Measurements from ENCODE around the gene BBIP1. TPM values are rescaled to one million over a fixed set of nuclear protein-coding genes. Genes with fewer than 3 reads are reported as not detected.
A peak's percentile ranks its signal among the peaks of the same experiment; 100 is the strongest.

The BBIP1 gene
- 10 to 100 TPM; 41.2 to 55.6 (median 54.0) TPM for polyA plus RNA-seq (ENCODE audit: insufficient read length in 4 of 4)

GRCh38 chr10:110918643-110919348 is at the start of gene BBIP1:
Gene BBIP1 (minus strand): TSS chr10:110919180. CDS start chr10:110918157, 1,023 bp downstream.
- peak; percentile 94 to 99 (median 99) for DNase-seq (ENCODE audit: low read depth in 4 of 4, low spot score in 3 of 4)

GRCh38 chr10:110967645-110968044 is 48.7 kb upstream of the BBIP1 start:
- DNase-seq (ENCODE audit: low read depth in 4 of 4, low spot score in 3 of 4), result no peak

GRCh38 chr10:110967009-110967630 is 48.1 kb upstream of the BBIP1 start:
- DNase-seq (ENCODE audit: low read depth in 4 of 4, low spot score in 3 of 4), result no peak

- no peak for DNase-seq (ENCODE audit: low read depth in 4 of 4, low spot score in 3 of 4)
Measured at GRCh38 chr10:110966146-110966545, 47.2 kb upstream of the BBIP1 start.

GRCh38 chr10:110965216-110965615 is 46.2 kb upstream of the BBIP1 start:
- no peak for DNase-seq (ENCODE audit: low read depth in 4 of 4, low spot score in 3 of 4)

GRCh38 chr10:110964681-110965080 is 45.7 kb upstream of the BBIP1 start:
- DNase-seq (ENCODE audit: low read depth in 4 of 4, low spot score in 3 of 4), result peak in 1 of 4 donors; percentile 9

- DNase-seq (ENCODE audit: low read depth in 4 of 4, low spot score in 3 of 4), result no peak
Measured at GRCh38 chr10:110963162-110963561, 44.2 kb upstream of the BBIP1 start.

GRCh38 chr10:110962443-110962842 is 43.5 kb upstream of the BBIP1 start:
- no peak for DNase-seq (ENCODE audit: low read depth in 4 of 4, low spot score in 3 of 4)

- no peak for DNase-seq (ENCODE audit: low read depth in 4 of 4, low spot score in 3 of 4)
Measured at GRCh38 chr10:110960333-110960712, 41.3 kb upstream of the BBIP1 start.

GRCh38 chr10:110959379-110960332 is 40.7 kb upstream of the BBIP1 start:
- DNase-seq (ENCODE audit: low read depth in 4 of 4, low spot score in 3 of 4), result no peak

GRCh38 chr10:110957606-110958005 is 38.6 kb upstream of the BBIP1 start:
- DNase-seq (ENCODE audit: low read depth in 4 of 4, low spot score in 3 of 4), result no peak

- no peak for DNase-seq (ENCODE audit: low read depth in 4 of 4, low spot score in 3 of 4)
Measured at GRCh38 chr10:110951381-110951780, 32.4 kb upstream of the BBIP1 start.

- no peak for DNase-seq (ENCODE audit: low read depth in 4 of 4, low spot score in 3 of 4)
Measured at GRCh38 chr10:110947061-110947595, 28.1 kb upstream of the BBIP1 start.

- DNase-seq (ENCODE audit: low read depth in 4 of 4, low spot score in 3 of 4), result no peak
Measured at GRCh38 chr10:110946496-110946895, 27.5 kb upstream of the BBIP1 start.

- no peak for DNase-seq (ENCODE audit: low read depth in 4 of 4, low spot score in 3 of 4)
Measured at GRCh38 chr10:110944792-110945396, 25.9 kb upstream of the BBIP1 start.

- DNase-seq (ENCODE audit: low read depth in 4 of 4, low spot score in 3 of 4), result no peak
Measured at GRCh38 chr10:110939419-110939818, 20.4 kb upstream of the BBIP1 start.

- DNase-seq (ENCODE audit: low read depth in 4 of 4, low spot score in 3 of 4), result no peak
Measured at GRCh38 chr10:110936757-110937156, 17.8 kb upstream of the BBIP1 start.

- DNase-seq (ENCODE audit: low read depth in 4 of 4, low spot score in 3 of 4), result no peak
Measured at GRCh38 chr10:110932505-110933180, 13.7 kb upstream of the BBIP1 start.

- no peak for DNase-seq (ENCODE audit: low read depth in 4 of 4, low spot score in 3 of 4)
Measured at GRCh38 chr10:110931769-110932381, 12.9 kb upstream of the BBIP1 start.

Measured in right renal pelvis (tissue), 4 donors.